DMS 273 treated with DMSO at 0.1 percent for 48 hours (cell line): ENCODE measurements around the gene TEC.
A peak's percentile ranks its signal among the peaks of the same experiment; 100 is the strongest.

Source experiments
- DNase-seq: peaks from one replicate; lab custom pipeline; 2025; lab: John Stamatoyannopoulos, UW

Gene TEC

GRCh38 chr4:48163746-48164145 lies 105.9 kb downstream of the TEC start:
- no peak for DNase-seq

GRCh38 chr4:48162162-48162561 lies 107.5 kb downstream of the TEC start:
- no peak for DNase-seq

- DNase-seq, result no peak
These were observed 112.4 kb downstream of the TEC start for GRCh38 chr4:48157271-48157670.

GRCh38 chr4:48156423-48156822 lies 113.2 kb downstream of the TEC start:
- no peak for DNase-seq

- no peak for DNase-seq
These were observed 115.7 kb downstream of the TEC start for GRCh38 chr4:48153791-48154550.

GRCh38 chr4:48152259-48152658 lies 117.4 kb downstream of the TEC start:
- no peak for DNase-seq

GRCh38 chr4:48149827-48150370 lies 119.7 kb downstream of the TEC start:
- no peak for DNase-seq

GRCh38 chr4:48147621-48148020 lies 122.0 kb downstream of the TEC start:
- DNase-seq, result no peak

GRCh38 chr4:48141048-48141447 lies 128.6 kb downstream of the TEC start:
- peak; percentile 13 for DNase-seq

GRCh38 chr4:48139691-48140090 lies 129.9 kb downstream of the TEC start:
- DNase-seq, result no peak

GRCh38 chr4:48138936-48139335 lies 130.7 kb downstream of the TEC start:
- DNase-seq, result no peak

- no peak for DNase-seq
These were observed 131.1 kb downstream of the TEC start for GRCh38 chr4:48138511-48138910.

- DNase-seq, result no peak
These were observed 131.8 kb downstream of the TEC start for GRCh38 chr4:48137846-48138245.

- DNase-seq, result no peak
These were observed 135.6 kb downstream of the TEC start, which contains the start of gene TXK for GRCh38 chr4:48134081-48134480. Gene TXK, minus strand, starts transcription at chr4:48134250. Its CDS starts 80 bp downstream, at chr4:48134170.

- no peak for DNase-seq
These were observed 136.0 kb downstream of the TEC start for GRCh38 chr4:48133669-48134068.

- no peak for DNase-seq
These were observed 137.9 kb downstream of the TEC start for GRCh38 chr4:48131736-48132135.

GRCh38 chr4:48130100-48130499 lies 139.5 kb downstream of the TEC start:
- no peak for DNase-seq

- DNase-seq, result no peak
These were observed 140.2 kb downstream of the TEC start for GRCh38 chr4:48129307-48130014.

GRCh38 chr4:48127682-48128404 lies 141.8 kb downstream of the TEC start:
- DNase-seq, result peak; percentile 7

GRCh38 chr4:48127231-48127630 lies 142.4 kb downstream of the TEC start:
- DNase-seq, result no peak

- DNase-seq, result no peak
These were observed 143.0 kb downstream of the TEC start for GRCh38 chr4:48126621-48127020.

- no peak for DNase-seq
These were observed 144.8 kb downstream of the TEC start for GRCh38 chr4:48124870-48125269.

GRCh38 chr4:48122756-48123155 lies 146.9 kb downstream of the TEC start:
- no peak for DNase-seq
